ENCODE results near the gene SSBP4. TPM values are rescaled to one million over a fixed set of nuclear protein-coding genes. Genes with fewer than 3 reads are reported as not detected.
"Not testable (repeated sequence)": the region's sequence is repeated elsewhere in the genome, so short reads cannot be mapped to it uniquely, and the experiment has no call there.

The SSBP4 gene
- total RNA-seq, 6 donors from 2014 or later, result 52.0 to 157 (median 84.1) TPM

- Histone ChIP-seq H3K9me3 (no peaks in the 10 kb centered on the region), H3K27me3 (no peaks in the 10 kb centered on the region), H3K4me1 (peaks cover 26 to 64% (median 45%) of the 10 kb centered on the region in 4 donors), H3K36me3 (no peaks in the 10 kb centered on the region), H3K4me3 (no peak overlapping the region), H3K27ac (peak overlapping the region; percentile 33 to 85 (median 82))
- TF ChIP-seq EP300 (IDR thresholded peaks at IDR 0.05), result peak in 1 of 4 donors; percentile 52
- peak; percentile 54 to 56 for TF ChIP-seq POLR2AphosphoS5 (IDR thresholded peaks at IDR 0.05)
- TF ChIP-seq POLR2A (IDR thresholded peaks at IDR 0.05), result peak in 1 of 4 donors; percentile 9
- TF ChIP-seq CTCF (IDR thresholded peaks at IDR 0.05), result no peak
- ATAC-seq (ENCODE audit: low FRiP score in 2 of 2), result peak; percentile 81 to 92
- DNase-seq, result peak in 1 of 2 donors; percentile 85
- WGBS, 2 donors, result 28 to 33% methylated on average over 19 to 22 of the region's 22 CpGs
These were observed 39.1 kb upstream of the SSBP4 start for GRCh38 chr19:18379803-18380747.

- peak overlapping the region; percentile 33 to 85 (median 82) for H3K27ac ChIP-seq
- WGBS, 2 donors, result 64 to 77% methylated on average over 3 of the region's 3 CpGs
These were observed 38.4 kb upstream of the SSBP4 start for GRCh38 chr19:18380843-18381242.

GRCh38 chr19:18383622-18384021 lies 35.6 kb upstream of the SSBP4 start:
- Histone ChIP-seq H3K4me1 (peaks cover 32 to 69% (median 56%) of the 10 kb centered on the region in 4 donors), H3K27ac (peak overlapping the region in 1 of 4 donors; percentile 64)
- not testable (repeated sequence) for H3K27me3 ChIP-seq; H3K9me3 ChIP-seq; DNase-seq; H3K4me3 ChIP-seq; ATAC-seq (ENCODE audit: low FRiP score in 2 of 2); H3K36me3 ChIP-seq
- 88% methylated on average over 11 of the region's 11 CpGs for WGBS, 2 donors

More at GRCh38 chr19:18380843-18381242, 38.4 kb upstream of the SSBP4 start:
- Histone ChIP-seq H3K4me1 (peaks cover 24 to 61% (median 42%) of the 10 kb centered on the region in 4 donors), H3K4me3 (no peak overlapping the region), H3K27me3 (no peaks in the 10 kb centered on the region), H3K9me3 (no peaks in the 10 kb centered on the region), H3K36me3 (no peaks in the 10 kb centered on the region)
- TF ChIP-seq CTCF (IDR thresholded peaks at IDR 0.05) (no peak), EP300 (IDR thresholded peaks at IDR 0.05) (no peak), POLR2AphosphoS5 (IDR thresholded peaks at IDR 0.05) (no peak), POLR2A (IDR thresholded peaks at IDR 0.05) (no peak)
- DNase-seq (no peak), ATAC-seq (ENCODE audit: low FRiP score in 2 of 2) (no peak)

- Histone ChIP-seq H3K4me1 (peaks cover 29 to 61% (median 50%) of the 10 kb centered on the region in 4 donors), H3K27ac (peak overlapping the region in 1 of 4 donors; percentile 73), H3K9me3 (no peaks in the 10 kb centered on the region), H3K36me3 (no peaks in the 10 kb centered on the region), H3K4me3 (no peak overlapping the region), H3K27me3 (no peaks in the 10 kb centered on the region)
- TF ChIP-seq CTCF (IDR thresholded peaks at IDR 0.05) (no peak), POLR2AphosphoS5 (IDR thresholded peaks at IDR 0.05) (no peak), EP300 (IDR thresholded peaks at IDR 0.05) (no peak), POLR2A (IDR thresholded peaks at IDR 0.05) (no peak)
- DNase-seq (no peak), ATAC-seq (ENCODE audit: low FRiP score in 2 of 2) (no peak)
- WGBS, 2 donors, result 57 to 69% methylated on average over 7 of the region's 7 CpGs
These were observed 34.4 kb upstream of the SSBP4 start for GRCh38 chr19:18384775-18385174.

GRCh38 chr19:18385359-18385674 lies 33.9 kb upstream of the SSBP4 start:
- ATAC-seq (ENCODE audit: low FRiP score in 2 of 2), result no peak
- Histone ChIP-seq H3K4me3 (no peak overlapping the region), H3K4me1 (peaks cover 24 to 55% (median 44%) of the 10 kb centered on the region in 4 donors), H3K27me3 (no peaks in the 10 kb centered on the region), H3K27ac (peak overlapping the region in 3 of 4 donors; percentile 11 to 73 (median 54)), H3K9me3 (no peaks in the 10 kb centered on the region), H3K36me3 (no peaks in the 10 kb centered on the region)
- TF ChIP-seq CTCF (IDR thresholded peaks at IDR 0.05), result no peak
- no peak for TF ChIP-seq EP300 (IDR thresholded peaks at IDR 0.05)
- no peak for TF ChIP-seq POLR2AphosphoS5 (IDR thresholded peaks at IDR 0.05)
- no peak for TF ChIP-seq POLR2A (IDR thresholded peaks at IDR 0.05)
- DNase-seq, result no peak
- 83 to 90% methylated on average over 3 of the region's 3 CpGs for WGBS, 2 donors
